Right hindlimb (tissue), 1 donor: Measurements from ENCODE around the gene CKAP2.
A peak's percentile ranks its signal among the peaks of the same experiment; 100 is the strongest.
"Not testable (repeated sequence)": the region's sequence is repeated elsewhere in the genome, so short reads cannot be mapped to it uniquely, and the experiment has no call there.

Experiments used
- DNase-seq: peaks from one replicate; pipeline ENCODE4 v3.0.0-alpha.2; 2018

Gene CKAP2

GRCh38 chr13:52454820-52455676 is at the start of gene CKAP2:
Gene CKAP2 (plus strand): TSS chr13:52455478. CDS start chr13:52455557, 79 bp downstream.
- DNase-seq, result peak; percentile 96

GRCh38 chr13:52405767-52406494 is 49.3 kb upstream of the CKAP2 start, which contains the start of gene THSD1:
Gene THSD1 (minus strand): TSS chr13:52406172. CDS start chr13:52402600, 3,572 bp downstream.
- peak; percentile 86 for DNase-seq

- no peak for DNase-seq
These were observed 48.6 kb upstream of the CKAP2 start for GRCh38 chr13:52406629-52407028.

- DNase-seq, result not testable (repeated sequence)
These were observed 47.8 kb upstream of the CKAP2 start for GRCh38 chr13:52407436-52407835.

GRCh38 chr13:52408071-52408658 is 47.1 kb upstream of the CKAP2 start:
- not testable (repeated sequence) for DNase-seq

GRCh38 chr13:52411629-52412028 is 43.6 kb upstream of the CKAP2 start:
- no peak for DNase-seq

GRCh38 chr13:52412128-52412527 is 43.1 kb upstream of the CKAP2 start:
- no peak for DNase-seq

GRCh38 chr13:52414051-52414450 is 41.2 kb upstream of the CKAP2 start:
- DNase-seq, result no peak

GRCh38 chr13:52414963-52415362 is 40.3 kb upstream of the CKAP2 start:
- no peak for DNase-seq

- DNase-seq, result no peak
These were observed 36.2 kb upstream of the CKAP2 start for GRCh38 chr13:52419080-52419479.

GRCh38 chr13:52421216-52421615 is 34.1 kb upstream of the CKAP2 start:
- DNase-seq, result no peak

GRCh38 chr13:52428295-52428694 is 27.0 kb upstream of the CKAP2 start:
- no peak for DNase-seq

- DNase-seq, result no peak
These were observed 22.8 kb upstream of the CKAP2 start for GRCh38 chr13:52432456-52432855.

- no peak for DNase-seq
These were observed 9.0 kb upstream of the CKAP2 start for GRCh38 chr13:52446265-52446664.

- DNase-seq, result no peak
These were observed 7.9 kb upstream of the CKAP2 start for GRCh38 chr13:52447354-52447753.

- DNase-seq, result no peak
These were observed 7.3 kb upstream of the CKAP2 start for GRCh38 chr13:52447815-52448552.

- no peak for DNase-seq
These were observed 5.8 kb upstream of the CKAP2 start for GRCh38 chr13:52449331-52450011.

- DNase-seq, result peak; percentile 97
These were observed 5.1 kb upstream of the CKAP2 start, which contains the start of gene VPS36 for GRCh38 chr13:52450012-52450792. Gene VPS36 (minus strand): TSS chr13:52450634. CDS start chr13:52450594, 40 bp downstream.

- no peak for DNase-seq
These were observed 4.5 kb upstream of the CKAP2 start for GRCh38 chr13:52450793-52451116.

GRCh38 chr13:52451135-52451804 is 4.0 kb upstream of the CKAP2 start:
- DNase-seq, result no peak

- DNase-seq, result no peak
These were observed 2.8 kb upstream of the CKAP2 start for GRCh38 chr13:52452470-52452869.
